SU-DHL-6 (cell line): ENCODE data around the gene KPNA4.

Source experiments
- CTCF ChIP-seq: fragments of 200-600 bp; sonication (generic); IDR thresholded peaks from one replicate; pipeline ENCODE4 v1.5.1; 2017; ENCODE audit warnings: antibody characterized with exemption, mild to moderate bottlenecking, low read length, moderate library complexity; ENCODE audit not compliant: insufficient read depth, poor library complexity, severe bottlenecking
- EZH2phosphoT487 ChIP-seq: fragments of 200-600 bp; sonication (generic), shearing (Covaris generic); conservative IDR thresholded peaks from 2 replicates; pipeline ENCODE4 v1.6.1; 2018; ENCODE audit warnings: mild to moderate bottlenecking, antibody characterized with exemption, low read length, moderate library complexity, mixed read lengths

DNA sequence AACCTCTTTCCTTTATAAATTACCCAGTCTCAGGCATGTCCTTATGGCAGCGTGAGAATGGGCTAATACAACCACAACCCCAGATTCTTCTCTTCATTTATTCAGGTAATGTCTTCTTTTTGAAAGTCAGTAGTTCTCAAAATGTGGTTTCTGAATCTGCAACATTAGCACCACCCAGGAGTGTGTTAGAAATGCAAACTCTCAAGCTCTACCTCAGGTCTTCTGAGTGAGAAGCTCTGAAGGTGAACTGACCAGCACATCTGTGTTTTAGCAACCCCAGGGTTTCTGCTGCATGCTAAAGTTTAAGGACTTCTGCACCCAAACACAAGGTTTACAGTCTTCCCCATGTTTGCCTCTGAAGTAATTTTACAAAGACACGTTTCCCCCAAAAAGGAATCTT lies 93.5 kb downstream of the KPNA4 start:
- no peak for TF ChIP-seq CTCF
- no peak for TF ChIP-seq EZH2phosphoT487
